Measurements from ENCODE around the gene DARS1. TPM values are rescaled to one million over a fixed set of nuclear protein-coding genes. Genes with fewer than 3 reads are reported as not detected.

Gene DARS1
- total RNA-seq, 1 donor = 119 TPM

- TF ChIP-seq CTCF (IDR thresholded peaks at IDR 0.05; ENCODE audit: extremely low read depth, low read depth, low read length) = no peak
- Histone ChIP-seq H3K79me2 (ENCODE audit: insufficient read depth, low read length) (no peaks in the 10 kb centered on the region), H3K4me3 (ENCODE audit: insufficient read depth, low read length) (no peak overlapping the region), H3K36me3 (ENCODE audit: insufficient read depth, low read length) (no peaks in the 10 kb centered on the region), H3K27me3 (ENCODE audit: insufficient read depth, low read length) (peaks cover 4% of the 10 kb centered on the region), H3K27ac (ENCODE audit: low read depth, low read length) (no peak overlapping the region), H3K9me3 (ENCODE audit: low read depth, low read length) (no peaks in the 10 kb centered on the region), H3K4me1 (ENCODE audit: insufficient read depth, low read length) (no peaks in the 10 kb centered on the region), H2AFZ (ENCODE audit: low read length) (no peak overlapping the region), H4K20me1 (ENCODE audit: insufficient read depth, low read length) (no peaks in the 10 kb centered on the region), H3K4me2 (ENCODE audit: insufficient read depth, low read length) (no peak overlapping the region)
- no peak for DNase-seq (ENCODE audit: insufficient read length, low spot score, missing footprints)
These were observed 28.5 kb upstream of the DARS1 start for GRCh38 chr2:136013955-136014354.

- H2AFZ ChIP-seq (ENCODE audit: low read length) = no peak overlapping the region
- no peak overlapping the region for H3K4me3 ChIP-seq (ENCODE audit: insufficient read depth, low read length)
- no peaks in the 10 kb centered on the region for H4K20me1 ChIP-seq (ENCODE audit: insufficient read depth, low read length)
- no peaks in the 10 kb centered on the region for H3K9me3 ChIP-seq (ENCODE audit: low read depth, low read length)
- DNase-seq (ENCODE audit: insufficient read length, low spot score, missing footprints) = no peak
- no peaks in the 10 kb centered on the region for H3K4me1 ChIP-seq (ENCODE audit: insufficient read depth, low read length)
- no peak for TF ChIP-seq CTCF (IDR thresholded peaks at IDR 0.05; ENCODE audit: extremely low read depth, low read depth, low read length)
- no peak overlapping the region for H3K4me2 ChIP-seq (ENCODE audit: insufficient read depth, low read length)
- H3K27ac ChIP-seq (ENCODE audit: low read depth, low read length) = no peak overlapping the region
- H3K27me3 ChIP-seq (ENCODE audit: insufficient read depth, low read length) = peaks cover 4% of the 10 kb centered on the region
- no peaks in the 10 kb centered on the region for H3K36me3 ChIP-seq (ENCODE audit: insufficient read depth, low read length)
- H3K79me2 ChIP-seq (ENCODE audit: insufficient read depth, low read length) = no peaks in the 10 kb centered on the region
These were observed 27.8 kb upstream of the DARS1 start for GRCh38 chr2:136013136-136013685.

- Histone ChIP-seq H3K4me3 (ENCODE audit: insufficient read depth, low read length) (no peak overlapping the region), H3K79me2 (ENCODE audit: insufficient read depth, low read length) (no peaks in the 10 kb centered on the region), H3K4me1 (ENCODE audit: insufficient read depth, low read length) (no peaks in the 10 kb centered on the region), H3K36me3 (ENCODE audit: insufficient read depth, low read length) (no peaks in the 10 kb centered on the region), H3K9me3 (ENCODE audit: low read depth, low read length) (no peaks in the 10 kb centered on the region), H3K27me3 (ENCODE audit: insufficient read depth, low read length) (peaks cover 4% of the 10 kb centered on the region), H3K27ac (ENCODE audit: low read depth, low read length) (no peak overlapping the region), H3K4me2 (ENCODE audit: insufficient read depth, low read length) (no peak overlapping the region), H4K20me1 (ENCODE audit: insufficient read depth, low read length) (no peaks in the 10 kb centered on the region), H2AFZ (ENCODE audit: low read length) (no peak overlapping the region)
- no peak for TF ChIP-seq CTCF (IDR thresholded peaks at IDR 0.05; ENCODE audit: extremely low read depth, low read depth, low read length)
- no peak for DNase-seq (ENCODE audit: insufficient read length, low spot score, missing footprints)
These were observed 26.9 kb upstream of the DARS1 start for GRCh38 chr2:136012315-136012714.

GRCh38 chr2:136010126-136010525, 24.7 kb upstream of the DARS1 start:
- no peak overlapping the region for H3K27ac ChIP-seq (ENCODE audit: low read depth, low read length)
- H4K20me1 ChIP-seq (ENCODE audit: insufficient read depth, low read length) = no peaks in the 10 kb centered on the region
- H3K36me3 ChIP-seq (ENCODE audit: insufficient read depth, low read length) = no peaks in the 10 kb centered on the region
- no peak overlapping the region for H3K4me3 ChIP-seq (ENCODE audit: insufficient read depth, low read length)
- H3K4me2 ChIP-seq (ENCODE audit: insufficient read depth, low read length) = no peak overlapping the region
- H3K27me3 ChIP-seq (ENCODE audit: insufficient read depth, low read length) = peaks cover 4% of the 10 kb centered on the region
- H3K4me1 ChIP-seq (ENCODE audit: insufficient read depth, low read length) = peaks cover 4% of the 10 kb centered on the region
- DNase-seq (ENCODE audit: insufficient read length, low spot score, missing footprints) = no peak
- TF ChIP-seq CTCF (IDR thresholded peaks at IDR 0.05; ENCODE audit: extremely low read depth, low read depth, low read length) = no peak
- H3K79me2 ChIP-seq (ENCODE audit: insufficient read depth, low read length) = no peaks in the 10 kb centered on the region
- H3K9me3 ChIP-seq (ENCODE audit: low read depth, low read length) = no peaks in the 10 kb centered on the region
- no peak overlapping the region for H2AFZ ChIP-seq (ENCODE audit: low read length)
